Panc1 (cell line): ENCODE data around the gene EHD4. TPM values are rescaled to one million over a fixed set of nuclear protein-coding genes. Genes with fewer than 3 reads are reported as not detected.

Experiments used
- ATAC-seq: fragments of 200-7000 bp; cut with Tn5 transposase; 2 replicates; pipeline ENCODE4 v1.9.1; 2020; ENCODE audit warnings: mild to moderate bottlenecking, moderate library complexity
- BruUV-seq: library from RNA; stranded (reverse); fragments of 400-500 nt; replicated peaks from 2 replicates; lab custom pipeline; 2021; lab: Mats Ljungman, UMichigan
- CTCF ChIA-PET: fragments of 300-600 bp; sonication (Branson Sonifier 250); formaldehyde crosslinking; loops from one replicate; lab custom pipeline; 2022; ENCODE audit warnings: antibody characterized with exemption; lab: Charles Lee
- POLR2A ChIA-PET: fragments of 300-600 bp; sonication (Branson Sonifier 250); formaldehyde crosslinking; loops from one replicate; lab custom pipeline; 2022; ENCODE audit warnings: antibody characterized with exemption; lab: Charles Lee
- DNase-seq: peaks from one replicate; pipeline ENCODE4 v3.0.0-alpha.2; 2010; ENCODE audit warnings: low read depth, low spot score
- H3K27ac ChIP-seq: 2 replicates; pipeline ENCODE4 v1.5.1; 2011; ENCODE audit warnings: mild to moderate bottlenecking, low read length, inconsistent platforms
- H3K27me3 ChIP-seq: fragments of 200-500 bp; sonication (Bioruptor generic); 2 replicates; pipeline ENCODE4 v1.6.0; 2014; ENCODE audit warnings: low read length, inconsistent platforms; ENCODE audit not compliant: control insufficient read depth, insufficient read depth
- H3K36me3 ChIP-seq: fragments of 200-500 bp; sonication (Bioruptor generic); 2 replicates; pipeline ENCODE4 v1.5.1; 2014; ENCODE audit warnings: inconsistent platforms, mild to moderate bottlenecking, low read length, moderate library complexity; ENCODE audit not compliant: control insufficient read depth, insufficient read depth
- H3K4me1 ChIP-seq: 2 replicates; pipeline ENCODE4 v1.5.1; 2011; ENCODE audit warnings: inconsistent platforms, mild to moderate bottlenecking, low read length, moderate library complexity; ENCODE audit not compliant: control insufficient read depth, insufficient read depth
- H3K4me3 ChIP-seq, 2 experiments: 2 replicates each; pipeline ENCODE4 v1.5.1; 2011 to 2012; ENCODE audit warnings: low read depth in 2 of 2, low read length in 2 of 2, mild to moderate bottlenecking in 2 of 2, inconsistent platforms in 1 of 2, moderate library complexity in 1 of 2
- H3K9me3 ChIP-seq: fragments of 200-500 bp; sonication (Bioruptor generic); 2 replicates; pipeline ENCODE4 v1.5.1; 2014; ENCODE audit warnings: low read depth, mild to moderate bottlenecking, inconsistent platforms, low read length, moderate library complexity; ENCODE audit not compliant: control insufficient read depth, insufficient read depth
- POLR2AphosphoS5 ChIP-seq: IDR thresholded peaks from 2 replicates; pipeline ENCODE4 v1.6.1; 2012; ENCODE audit warnings: mild to moderate bottlenecking, low read depth, low read length, moderate library complexity
- SIN3A ChIP-seq: IDR thresholded peaks from 2 replicates; pipeline ENCODE4 v1.6.1; 2012; ENCODE audit warnings: low read depth, mild to moderate bottlenecking, low read length, moderate library complexity, borderline replicate concordance; ENCODE audit not compliant: insufficient read depth
- TCF7L2 ChIP-seq: IDR thresholded peaks from 2 replicates; pipeline ENCODE4 v1.6.1; 2011; ENCODE audit warnings: mild to moderate bottlenecking, low read depth, low read length, inconsistent platforms
- in situ Hi-C: cut with HindIII; loops from 2 replicates; pipeline ENCODE4 v1.10.0; 2016; ENCODE audit warnings: low sequenced_read_pairs, low pct_unique_long_range_greater_than_20kb
- intact Hi-C: fragments of 100-400 bp; cut with micrococcal nuclease; formaldehyde crosslinking; loops from one replicate; pipeline ENCODE4 v1.10.0; 2022; ENCODE audit not compliant: unreplicated experiment
- total RNA-seq: library from RNA; stranded (reverse); gene quantifications from one replicate; pipeline ENCODE4 v1.2.1, GENCODE V29; 2021; ENCODE audit not compliant: unreplicated experiment
- TF ChIP-seq, protein P1 (sequence below): fragments of 450-650 bp; IDR thresholded peaks from 2 replicates; pipeline ENCODE4 v1.5.1; 2017; ENCODE audit warnings: mild to moderate bottlenecking
- TF ChIP-seq, protein P2 (sequence below), 2 experiments: IDR thresholded peaks; 2 replicates each; pipeline ENCODE4 v1.6.1; 2011 to 2012; ENCODE audit warnings: low read depth in 2 of 2, control low read depth in 1 of 2, low read length in 1 of 2, mild to moderate bottlenecking in 1 of 2, moderate library complexity in 1 of 2; ENCODE audit not compliant: insufficient read depth in 1 of 2

The EHD4 gene
- total RNA-seq, 1 experiment from 2014 or later = 43.2 TPM

DNA sequence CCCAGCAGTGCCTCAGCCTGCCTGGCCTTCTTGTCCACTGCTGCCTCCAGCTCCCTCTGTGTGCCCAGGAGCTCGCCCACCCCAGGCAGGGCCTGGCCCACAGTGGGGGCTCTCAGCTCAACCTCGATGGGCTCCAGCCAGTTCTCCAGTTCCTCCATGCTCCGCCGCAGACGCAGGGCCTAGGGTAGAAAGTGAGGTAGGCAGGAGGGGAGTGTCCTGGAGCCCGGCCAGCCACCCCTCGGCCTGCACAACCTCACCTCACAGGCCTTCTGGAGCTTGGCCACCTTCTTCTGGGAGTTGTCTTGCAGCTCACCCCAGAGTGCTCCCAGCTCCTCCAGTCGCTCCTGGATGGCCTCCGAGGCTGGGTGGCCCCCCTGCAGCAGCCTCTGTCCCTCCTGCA is 115.0 kb downstream of the EHD4 start:
- H3K36me3 ChIP-seq = no peaks in the 10 kb centered on the region
- DNase-seq (no peak), ATAC-seq (no peak)
- H3K9me3 ChIP-seq = no peaks in the 10 kb centered on the region
- in situ Hi-C loops (no loop called here), intact Hi-C loops (no loop called here)
- no peak for TF ChIP-seq SIN3A
- TF ChIP-seq, protein P1, sequence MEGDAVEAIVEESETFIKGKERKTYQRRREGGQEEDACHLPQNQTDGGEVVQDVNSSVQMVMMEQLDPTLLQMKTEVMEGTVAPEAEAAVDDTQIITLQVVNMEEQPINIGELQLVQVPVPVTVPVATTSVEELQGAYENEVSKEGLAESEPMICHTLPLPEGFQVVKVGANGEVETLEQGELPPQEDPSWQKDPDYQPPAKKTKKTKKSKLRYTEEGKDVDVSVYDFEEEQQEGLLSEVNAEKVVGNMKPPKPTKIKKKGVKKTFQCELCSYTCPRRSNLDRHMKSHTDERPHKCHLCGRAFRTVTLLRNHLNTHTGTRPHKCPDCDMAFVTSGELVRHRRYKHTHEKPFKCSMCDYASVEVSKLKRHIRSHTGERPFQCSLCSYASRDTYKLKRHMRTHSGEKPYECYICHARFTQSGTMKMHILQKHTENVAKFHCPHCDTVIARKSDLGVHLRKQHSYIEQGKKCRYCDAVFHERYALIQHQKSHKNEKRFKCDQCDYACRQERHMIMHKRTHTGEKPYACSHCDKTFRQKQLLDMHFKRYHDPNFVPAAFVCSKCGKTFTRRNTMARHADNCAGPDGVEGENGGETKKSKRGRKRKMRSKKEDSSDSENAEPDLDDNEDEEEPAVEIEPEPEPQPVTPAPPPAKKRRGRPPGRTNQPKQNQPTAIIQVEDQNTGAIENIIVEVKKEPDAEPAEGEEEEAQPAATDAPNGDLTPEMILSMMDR = no peak
- CTCF ChIA-PET = no interaction called here
- no peaks in the 10 kb centered on the region for H3K4me1 ChIP-seq
- BruUV-seq = no TSS peak
- H3K27me3 ChIP-seq = no peaks in the 10 kb centered on the region
- no peak overlapping the region for H3K27ac ChIP-seq
- H3K4me3 ChIP-seq = no peak overlapping the region
- POLR2A ChIA-PET = no interaction called here

DNA sequence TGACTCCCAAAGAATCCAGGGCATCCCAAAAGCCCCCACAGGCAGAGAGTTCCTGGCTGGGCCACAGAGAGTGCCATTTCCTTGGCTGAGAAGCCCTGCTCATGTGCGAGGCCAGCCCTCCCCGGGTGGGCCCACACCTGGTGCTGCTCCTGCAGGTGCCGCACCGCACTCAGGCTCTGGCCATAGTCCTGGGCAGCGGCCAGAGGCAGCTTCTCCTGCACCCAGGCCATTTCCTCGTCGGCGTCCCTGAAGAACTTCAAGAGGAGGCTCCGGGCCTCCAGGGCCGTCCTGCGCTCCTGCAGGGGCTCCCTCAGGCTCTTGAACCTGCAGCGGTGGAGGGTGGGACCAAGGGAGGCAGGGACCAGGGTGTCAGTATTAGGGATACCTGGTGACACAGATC is 115.6 kb downstream of the EHD4 start:
- BruUV-seq = no TSS peak
- POLR2A ChIA-PET = no interaction called here
- CTCF ChIA-PET = no interaction called here
- H3K4me1 ChIP-seq = no peaks in the 10 kb centered on the region
- no peak for ATAC-seq
- no peak for TF ChIP-seq TCF7L2
- no peak for TF ChIP-seq SIN3A
- TF ChIP-seq, protein P2, sequence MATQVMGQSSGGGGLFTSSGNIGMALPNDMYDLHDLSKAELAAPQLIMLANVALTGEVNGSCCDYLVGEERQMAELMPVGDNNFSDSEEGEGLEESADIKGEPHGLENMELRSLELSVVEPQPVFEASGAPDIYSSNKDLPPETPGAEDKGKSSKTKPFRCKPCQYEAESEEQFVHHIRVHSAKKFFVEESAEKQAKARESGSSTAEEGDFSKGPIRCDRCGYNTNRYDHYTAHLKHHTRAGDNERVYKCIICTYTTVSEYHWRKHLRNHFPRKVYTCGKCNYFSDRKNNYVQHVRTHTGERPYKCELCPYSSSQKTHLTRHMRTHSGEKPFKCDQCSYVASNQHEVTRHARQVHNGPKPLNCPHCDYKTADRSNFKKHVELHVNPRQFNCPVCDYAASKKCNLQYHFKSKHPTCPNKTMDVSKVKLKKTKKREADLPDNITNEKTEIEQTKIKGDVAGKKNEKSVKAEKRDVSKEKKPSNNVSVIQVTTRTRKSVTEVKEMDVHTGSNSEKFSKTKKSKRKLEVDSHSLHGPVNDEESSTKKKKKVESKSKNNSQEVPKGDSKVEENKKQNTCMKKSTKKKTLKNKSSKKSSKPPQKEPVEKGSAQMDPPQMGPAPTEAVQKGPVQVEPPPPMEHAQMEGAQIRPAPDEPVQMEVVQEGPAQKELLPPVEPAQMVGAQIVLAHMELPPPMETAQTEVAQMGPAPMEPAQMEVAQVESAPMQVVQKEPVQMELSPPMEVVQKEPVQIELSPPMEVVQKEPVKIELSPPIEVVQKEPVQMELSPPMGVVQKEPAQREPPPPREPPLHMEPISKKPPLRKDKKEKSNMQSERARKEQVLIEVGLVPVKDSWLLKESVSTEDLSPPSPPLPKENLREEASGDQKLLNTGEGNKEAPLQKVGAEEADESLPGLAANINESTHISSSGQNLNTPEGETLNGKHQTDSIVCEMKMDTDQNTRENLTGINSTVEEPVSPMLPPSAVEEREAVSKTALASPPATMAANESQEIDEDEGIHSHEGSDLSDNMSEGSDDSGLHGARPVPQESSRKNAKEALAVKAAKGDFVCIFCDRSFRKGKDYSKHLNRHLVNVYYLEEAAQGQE (IDR thresholded peaks at IDR 0.05; ENCODE audit: insufficient read depth in 1 of 2, low read depth in 2 of 2, low read length in 1 of 2) = no peak
- TF ChIP-seq, protein P1 = no peak
- no peak for TF ChIP-seq POLR2AphosphoS5
- intact Hi-C loops = no loop called here
- no peaks in the 10 kb centered on the region for H3K36me3 ChIP-seq
- no peaks in the 10 kb centered on the region for H3K9me3 ChIP-seq
- in situ Hi-C loops = no loop called here
- DNase-seq = no peak
- no peak overlapping the region for H3K27ac ChIP-seq
- no peaks in the 10 kb centered on the region for H3K27me3 ChIP-seq
- H3K4me3 ChIP-seq = no peak overlapping the region

DNA sequence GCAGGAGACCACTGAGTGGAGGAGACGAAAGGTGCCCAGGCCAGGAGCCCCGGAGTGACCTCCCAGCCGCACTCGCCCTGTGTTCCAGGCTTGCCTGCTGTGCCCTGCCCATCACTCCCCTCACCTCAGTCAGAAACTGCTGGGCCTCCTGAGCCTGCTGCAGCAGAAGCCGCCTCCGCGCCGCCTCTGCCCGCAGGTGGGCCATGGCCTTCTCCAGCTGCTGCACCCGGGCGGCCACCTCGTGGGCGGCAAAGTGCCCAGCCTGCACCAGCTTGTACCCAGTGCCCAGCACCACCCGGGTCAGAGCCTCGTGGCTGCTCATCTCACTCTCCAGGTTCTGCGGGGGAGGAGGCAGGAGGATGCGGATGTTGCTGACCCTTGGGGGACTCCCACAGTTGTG is 116.1 kb downstream of the EHD4 start:
- TF ChIP-seq, protein P2 (IDR thresholded peaks at IDR 0.05; ENCODE audit: insufficient read depth in 1 of 2, low read depth in 2 of 2, low read length in 1 of 2) = no peak
- TF ChIP-seq SIN3A (no peak), TCF7L2 (no peak), POLR2AphosphoS5 (no peak)
- TF ChIP-seq, protein P1 = no peak
- no peak for ATAC-seq
- no peaks in the 10 kb centered on the region for H3K27me3 ChIP-seq
- no peak overlapping the region for H3K4me3 ChIP-seq
- H3K27ac ChIP-seq = no peak overlapping the region
- DNase-seq = no peak
- POLR2A ChIA-PET = no interaction called here
- no TSS peak for BruUV-seq
- no peaks in the 10 kb centered on the region for H3K9me3 ChIP-seq
- in situ Hi-C loops = no loop called here
- CTCF ChIA-PET = no interaction called here
- H3K36me3 ChIP-seq = no peaks in the 10 kb centered on the region
- intact Hi-C loops = no loop called here
- H3K4me1 ChIP-seq = no peaks in the 10 kb centered on the region
